CD4-positive, alpha-beta T cell (primary cell): Measurements from ENCODE around the gene THSD8. TPM values are rescaled to one million over a fixed set of nuclear protein-coding genes. Genes with fewer than 3 reads are reported as not detected.

Experiments
- ATAC-seq: fragments of 200-7000 bp; cut with Tn5 transposase; one replicate; pipeline ENCODE4 v1.10.0; 2022; ENCODE audit warnings: mild to moderate bottlenecking; ENCODE audit not compliant: poor library complexity
- CTCF ChIA-PET: fragments of 350-600 bp; sonication (Branson Sonifier 250); formaldehyde crosslinking; loops from one replicate; lab custom pipeline; 2021; ENCODE audit warnings: antibody characterized with exemption, inconsistent platforms; lab: Charles Lee
- POLR2A ChIA-PET: fragments of 350-600 bp; sonication (Branson Sonifier 250); formaldehyde crosslinking; loops from one replicate; lab custom pipeline; 2021; ENCODE audit warnings: antibody characterized with exemption, inconsistent platforms; lab: Charles Lee
- DNase-seq, 14 experiments: peaks; one replicate each; pipeline ENCODE4 v3.0.0-alpha.2; 2013 to 2020; ENCODE audit warnings: mixed read lengths in 2 of 14
- H3K27ac ChIP-seq, 2 donors: one replicate each; pipeline versions ENCODE4 v1.5.1 to v1.7.0; 2013; ENCODE audit warnings: low read length in 2 of 2, low read depth in 1 of 2, mild to moderate bottlenecking in 1 of 2
- H3K27me3 ChIP-seq, 2 experiments: 1 replicate in 1 of 2; 2 replicates in 1 of 2; pipeline versions ENCODE4 v1.6.1 to v1.7.0; 2013; ENCODE audit warnings: low read length in 2 of 2, control low read depth in 1 of 2, mild to moderate bottlenecking in 1 of 2, moderate library complexity in 1 of 2; ENCODE audit not compliant: insufficient read depth in 2 of 2, control insufficient read depth in 1 of 2
- H3K36me3 ChIP-seq: one replicate; pipeline ENCODE4 v1.6.1; 2013; ENCODE audit warnings: low read length, control low read depth; ENCODE audit not compliant: insufficient read depth
- H3K4me1 ChIP-seq: one replicate; pipeline ENCODE4 v1.6.1; 2013; ENCODE audit warnings: low read length, control low read depth; ENCODE audit not compliant: insufficient read depth
- H3K4me3 ChIP-seq: one replicate; pipeline ENCODE4 v1.5.1; 2013; ENCODE audit warnings: mild to moderate bottlenecking, low read length, moderate library complexity
- H3K9me3 ChIP-seq, 2 experiments: 1 replicate in 1 of 2; 2 replicates in 1 of 2; pipeline versions ENCODE4 v1.6.1 to v1.7.0; 2013; ENCODE audit warnings: low read length in 2 of 2, mild to moderate bottlenecking in 2 of 2, control low read depth in 1 of 2, moderate library complexity in 1 of 2; ENCODE audit not compliant: control insufficient read depth in 1 of 2, insufficient read depth in 1 of 2
- H3K27ac Mint-ChIP-seq: one replicate; pipeline ENCODE4 v1.8.0; 2020; ENCODE audit warnings: mixed read lengths
- H3K27me3 Mint-ChIP-seq: one replicate; pipeline ENCODE4 v1.8.0; 2021; ENCODE audit warnings: mixed read lengths
- H3K36me3 Mint-ChIP-seq: one replicate; pipeline ENCODE4 v1.8.0; 2021; ENCODE audit warnings: low read depth, mixed read lengths
- H3K4me1 Mint-ChIP-seq: one replicate; pipeline ENCODE4 v1.8.0; 2021; ENCODE audit warnings: low read depth, mixed read lengths
- H3K4me3 Mint-ChIP-seq: one replicate; pipeline ENCODE4 v1.8.0; 2020; ENCODE audit warnings: mild to moderate bottlenecking, mixed read lengths
- H3K9me3 Mint-ChIP-seq: one replicate; pipeline ENCODE4 v1.8.0; 2020; ENCODE audit warnings: mixed read lengths
- CTCF ChIP-seq: fragments of 200-600 bp; IDR thresholded peaks from one replicate; pipeline ENCODE4 v1.8.0; 2022; ENCODE audit warnings: antibody characterized with exemption, mild to moderate bottlenecking
- intact Hi-C, 2 experiments: fragments of 100-400 bp; cut with DNase I in 1 of 2; cut with micrococcal nuclease in 1 of 2; formaldehyde crosslinking; loops; one replicate each; pipeline versions ENCODE4 v1.15.1 to v1.9.0; 2023 to 2025; cut with DNase I, micrococcal nuclease
- total RNA-seq, 174 experiments: library from RNA in 2 of 174; stranded (reverse) in 2 of 174; gene quantifications; one replicate each; pipeline ENCODE4 v1.2.3 and lab custom pipeline; 2021 to 2026

The THSD8 gene
- total RNA-seq, 2 experiments from 2014 or later: 1.3 TPM; not detected in 1

DNA sequence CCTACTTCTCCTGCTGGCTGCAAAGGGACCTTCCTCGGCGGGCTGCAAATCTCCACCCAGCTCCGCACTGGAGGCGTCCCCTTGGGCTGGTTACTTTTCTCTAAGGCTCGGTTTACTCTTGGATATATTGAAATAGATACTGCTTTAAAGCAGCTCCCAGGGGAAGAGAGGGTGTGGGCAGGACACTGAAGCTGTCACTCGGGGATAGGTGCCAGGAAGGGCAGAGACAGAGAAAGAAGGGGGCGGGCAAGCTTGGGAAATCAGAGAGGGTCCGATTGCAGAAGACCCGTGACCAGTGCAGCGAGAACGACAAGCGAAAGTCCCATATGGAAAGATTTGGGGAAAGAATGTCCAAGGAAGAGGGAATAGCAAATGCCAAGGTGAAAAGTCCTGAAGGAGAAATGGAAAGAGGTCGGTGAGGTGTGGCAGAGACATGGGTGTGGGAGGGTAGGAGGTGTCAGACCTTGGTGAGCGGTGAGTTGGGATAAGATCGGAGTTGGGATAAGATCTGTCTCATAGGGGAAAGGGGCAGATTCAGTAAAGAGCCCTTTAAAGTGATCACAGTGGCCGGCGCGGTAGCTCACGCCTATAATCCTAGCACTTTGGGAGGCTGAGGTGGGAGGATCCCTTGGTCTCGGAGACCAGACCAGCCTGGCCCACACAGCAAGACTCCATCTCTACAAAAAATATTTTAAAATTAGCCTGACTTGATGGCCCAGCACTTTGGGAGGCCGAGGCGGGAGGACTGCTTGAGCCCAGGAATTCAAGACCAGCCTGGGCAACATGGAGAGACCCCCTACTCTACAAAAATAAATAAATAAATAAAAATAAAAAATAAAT lies 618 bp downstream of the THSD8 start:
- H3K4me1 ChIP-seq: peaks cover 43% of the 10 kb centered on the region
- peak overlapping the region; percentile 37 for H3K27ac Mint-ChIP-seq
- H3K9me3 Mint-ChIP-seq: no peaks in the 10 kb centered on the region
- ATAC-seq: peak; percentile 11
- no peaks in the 10 kb centered on the region for H3K27me3 ChIP-seq
- TF ChIP-seq CTCF: no peak
- H3K9me3 ChIP-seq: no peaks in the 10 kb centered on the region
- H3K36me3 Mint-ChIP-seq: peaks cover 17% of the 10 kb centered on the region
- peak overlapping the region; percentile 99 for H3K4me3 ChIP-seq
- no peak for DNase-seq
- no peak overlapping the region for H3K27ac ChIP-seq
- peak overlapping the region; percentile 91 for H3K4me3 Mint-ChIP-seq
- peaks cover 18% of the 10 kb centered on the region for H3K36me3 ChIP-seq
- no peaks in the 10 kb centered on the region for H3K27me3 Mint-ChIP-seq
- CTCF ChIA-PET: interaction anchor here (1.1 to 2.6 kb wide), 5 partner anchors 25 to 45 kb away, joined by 3 to 12 read pairs (median 4); no protein-coding TSS in a partner anchor
- peaks cover 32% of the 10 kb centered on the region for H3K4me1 Mint-ChIP-seq
- POLR2A ChIA-PET: interaction anchor here (1.0 to 4.2 kb wide), 5 partner anchors 11 to 68 kb away, joined by 4 to 40 read pairs (median 5); partner anchors contain the start of genes JUNB and TRIR
- intact Hi-C loops: loop anchor here in 1 of 2 experiments (10.0 kb wide), 1 partner anchor 132 kb away; the partner anchor contains the start of genes CALR and FARSA

- DNase-seq (peak in 1 of 14 experiments; percentile 31), ATAC-seq (no peak)
- H3K36me3 Mint-ChIP-seq: peaks cover 17% of the 10 kb centered on the region
- no peak overlapping the region for H3K27ac Mint-ChIP-seq
- H3K4me1 Mint-ChIP-seq: peaks cover 32% of the 10 kb centered on the region
- POLR2A ChIA-PET: no interaction called here
- no peak overlapping the region for H3K27ac ChIP-seq
- H3K27me3 ChIP-seq: no peaks in the 10 kb centered on the region
- H3K4me3 ChIP-seq: no peak overlapping the region
- H3K4me1 ChIP-seq: peaks cover 44% of the 10 kb centered on the region
- H3K9me3 Mint-ChIP-seq: no peaks in the 10 kb centered on the region
- TF ChIP-seq CTCF: no peak
- H3K9me3 ChIP-seq: no peaks in the 10 kb centered on the region
- H3K4me3 Mint-ChIP-seq: no peak overlapping the region
- intact Hi-C loops: loop anchor here in 1 of 2 experiments (10.0 kb wide), 1 partner anchor 131 kb away; the partner anchor contains the start of genes CALR and FARSA
- H3K36me3 ChIP-seq: peaks cover 13% of the 10 kb centered on the region
- CTCF ChIA-PET: no interaction called here
- no peaks in the 10 kb centered on the region for H3K27me3 Mint-ChIP-seq
Observed at GRCh38 chr19:12804051-12804450, 2.2 kb downstream of the THSD8 start.

DNA sequence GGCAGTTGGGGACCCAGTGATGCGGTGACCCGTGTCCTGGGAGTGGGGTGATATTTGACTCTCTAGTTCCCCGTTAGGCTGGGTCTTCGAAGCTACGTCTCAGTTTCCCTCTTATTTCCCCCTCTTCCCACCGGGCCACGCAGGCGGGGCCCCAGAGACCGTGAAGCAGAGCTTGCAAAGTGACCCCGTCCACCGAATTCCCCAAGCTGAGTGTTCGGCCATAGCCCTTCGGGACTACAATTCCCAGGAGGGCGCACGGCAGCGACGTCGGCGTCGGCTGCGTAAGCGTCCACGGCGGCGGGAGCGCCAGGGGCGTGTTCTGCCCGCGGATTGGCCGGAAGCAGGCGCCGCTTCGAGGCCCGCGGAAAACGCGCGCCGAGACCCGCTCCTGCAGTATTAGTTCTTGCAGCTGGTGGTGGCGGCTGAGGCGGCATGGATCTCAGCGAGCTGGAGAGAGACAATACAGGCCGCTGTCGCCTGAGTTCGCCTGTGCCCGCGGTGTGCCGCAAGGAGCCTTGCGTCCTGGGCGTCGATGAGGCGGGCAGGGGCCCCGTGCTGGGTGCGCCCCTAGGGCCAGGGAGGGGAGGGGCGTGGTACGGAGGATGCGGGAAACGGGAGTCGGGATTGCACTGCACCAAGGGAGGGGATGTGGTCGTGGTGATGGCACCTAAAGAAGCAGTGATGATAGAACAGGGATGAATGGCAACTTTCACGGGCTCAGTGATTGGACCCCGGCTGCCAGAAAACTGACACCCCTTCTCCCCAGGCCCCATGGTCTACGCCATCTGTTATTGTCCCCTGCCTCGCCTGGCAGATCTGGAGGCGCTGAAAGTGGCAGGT lies 4.6 kb downstream of the THSD8 start, which contains the start of gene RNASEH2A:
RNASEH2A (plus strand) TSS at position 343 of the 840 bp plus-strand sequence; CDS start at position 433, 90 bp downstream.
- ATAC-seq (peak; percentile 91), DNase-seq (peak; percentile 73 to 94 (median 84))
- Mint-ChIP-seq H3K4me3 (peak within 1 kb of the TSS; percentile 96), H3K27ac (peak within 1 kb of the TSS; percentile 88), H3K36me3 (peaks cover 6% of the 10 kb centered on the region), H3K9me3 (no peaks in the 10 kb centered on the region), H3K4me1 (peaks cover 21% of the 10 kb centered on the region), H3K27me3 (no peaks in the 10 kb centered on the region)
- Histone ChIP-seq H3K4me1 (peaks cover 26% of the 10 kb centered on the region), H3K9me3 (no peaks in the 10 kb centered on the region), H3K36me3 (no peaks in the 10 kb centered on the region), H3K27me3 (no peaks in the 10 kb centered on the region), H3K4me3 (peak within 1 kb of the TSS; percentile 64), H3K27ac (peak within 1 kb of the TSS in 1 of 2 donors; percentile 23)
- POLR2A ChIA-PET: interaction anchor here (0.7 to 1.8 kb wide), 13 partner anchors 9 to 402 kb away, joined by 3 to 26 read pairs (median 3); partner anchors contain the start of genes GCDH, GET3, JUNB and TRIR
- intact Hi-C loops: loop anchor here (1.0 to 10.0 kb wide), 3 partner anchors 10 to 128 kb away; partner anchors contain the start of genes CALR (in 1 of the 2) and FARSA (in 1 of the 2)
- CTCF ChIA-PET: interaction anchor here (0.8 to 1.6 kb wide), 5 partner anchors 10 to 84 kb away, joined by 3 to 11 read pairs (median 4); partner anchors contain the start of gene GCDH
- TF ChIP-seq CTCF: no peak
